HEK293T (cell line): Measurements from ENCODE around the gene FUZ.

Experiments used
- BHLHE40 ChIP-seq: fragments of 450-650 bp; IDR thresholded peaks from 2 replicates; pipeline ENCODE4 v1.6.1; 2016; ENCODE audit warnings: mild to moderate bottlenecking, moderate library complexity, borderline replicate concordance
- ELF4 ChIP-seq: fragments of 450-650 bp; IDR thresholded peaks from 2 replicates; pipeline ENCODE4 v1.6.1; 2017; ENCODE audit warnings: antibody characterized with exemption
- FOXA1 ChIP-seq: fragments of 450-650 bp; IDR thresholded peaks from 2 replicates; pipeline ENCODE4 v1.6.1; 2016; ENCODE audit warnings: mild to moderate bottlenecking
- FOXM1 ChIP-seq: fragments of 450-650 bp; IDR thresholded peaks from 2 replicates; pipeline ENCODE4 v1.6.1; 2017; ENCODE audit warnings: mild to moderate bottlenecking, borderline replicate concordance
- L3MBTL2 ChIP-seq: fragments of 450-650 bp; conservative IDR thresholded peaks from 2 replicates; pipeline ENCODE4 v1.6.1; 2016; ENCODE audit warnings: mild to moderate bottlenecking
- NFRKB ChIP-seq: fragments of 450-650 bp; IDR thresholded peaks from 2 replicates; pipeline ENCODE4 v1.6.1; 2016; ENCODE audit warnings: mild to moderate bottlenecking, moderate library complexity
- SUZ12 ChIP-seq: fragments of 450-650 bp; IDR thresholded peaks from 2 replicates; pipeline ENCODE4 v1.6.1; 2016; ENCODE audit warnings: mild to moderate bottlenecking
- TARDBP ChIP-seq: fragments of 450-650 bp; IDR thresholded peaks from 2 replicates; pipeline ENCODE4 v1.6.1; 2016
- TF ChIP-seq, protein P1 (sequence below): fragments of 450-650 bp; IDR thresholded peaks from 2 replicates; pipeline ENCODE4 v1.6.1; 2016

- TF ChIP-seq SUZ12 (no peak), ELF4 (no peak), FOXA1 (no peak), FOXM1 (no peak), BHLHE40 (no peak), NFRKB (no peak), L3MBTL2 (no peak), TARDBP (no peak)
- TF ChIP-seq, protein P1, sequence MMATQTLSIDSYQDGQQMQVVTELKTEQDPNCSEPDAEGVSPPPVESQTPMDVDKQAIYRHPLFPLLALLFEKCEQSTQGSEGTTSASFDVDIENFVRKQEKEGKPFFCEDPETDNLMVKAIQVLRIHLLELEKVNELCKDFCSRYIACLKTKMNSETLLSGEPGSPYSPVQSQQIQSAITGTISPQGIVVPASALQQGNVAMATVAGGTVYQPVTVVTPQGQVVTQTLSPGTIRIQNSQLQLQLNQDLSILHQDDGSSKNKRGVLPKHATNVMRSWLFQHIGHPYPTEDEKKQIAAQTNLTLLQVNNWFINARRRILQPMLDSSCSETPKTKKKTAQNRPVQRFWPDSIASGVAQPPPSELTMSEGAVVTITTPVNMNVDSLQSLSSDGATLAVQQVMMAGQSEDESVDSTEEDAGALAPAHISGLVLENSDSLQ = no peak
These were observed 16.1 kb upstream of the FUZ start for GRCh38 chr19:49829200-49829599.
